ENCODE results near the gene LTF. TPM values are rescaled to one million over a fixed set of nuclear protein-coding genes. Genes with fewer than 3 reads are reported as not detected.
"Not testable (repeated sequence)": the region's sequence is repeated elsewhere in the genome, so short reads cannot be mapped to it uniquely, and the experiment has no call there.

Gene LTF
- total and polyA plus RNA-seq, 9 of the 15 experiments (the other 6 are each of a cell fraction or from before 2014, with no cell fraction given): 0.07 TPM; not detected in 8

- H3K27me3 ChIP-seq (ENCODE audit: control insufficient read depth in 2 of 2, insufficient read depth in 2 of 2, low read length in 2 of 2); in situ Hi-C loops (cut with MboI); H2AFZ ChIP-seq (ENCODE audit: low read depth, low read length); H3K36me3 ChIP-seq (ENCODE audit: control insufficient read depth, insufficient read depth, low read length); H3K9me1 ChIP-seq (ENCODE audit: control insufficient read depth, insufficient read depth, low read length); H3K4me2 ChIP-seq (ENCODE audit: insufficient read depth, low read length); CTCF ChIA-PET (ENCODE audit: low intra/inter-chr PET ratio); H3K4me3 ChIP-seq; ATAC-seq; H4K20me1 ChIP-seq (replicated peaks; ENCODE audit: control insufficient read depth, insufficient read depth, low read length); BruUV-seq (replicated peaks); FAIRE-seq; DNase-seq (ENCODE audit: extremely low read depth in 1 of 4, low spot score in 3 of 4); H3K9me3 ChIP-seq (replicated peaks; ENCODE audit: control insufficient read depth, insufficient read depth, low read depth, low read length); H3K79me2 ChIP-seq (ENCODE audit: control insufficient read depth, insufficient read depth, low read length); H3K9ac ChIP-seq (ENCODE audit: insufficient read depth in 1 of 2, low read depth in 2 of 2, low read length in 2 of 2); H3K27ac ChIP-seq (ENCODE audit: extremely low read depth, low read depth, low read length); intact Hi-C loops (cut with micrococcal nuclease): not testable (repeated sequence)
- WGBS (ENCODE audit: insufficient coverage, low coverage, missing lambda C conversion rate): 35% methylated on average over 1 of the region's 1 CpG
- TF ChIP-seq RBM25 (IDR thresholded peaks at IDR 0.05; ENCODE audit: low read depth, low read length, severe bottlenecking): peak; percentile 64
- TF ChIP-seq KDM1A (IDR thresholded peaks at IDR 0.05): 0 out of 4 replicates have a peak, but pooled peaks of 1 of the 2 experiments have one; percentile 28
- peak; percentile 71; the same call in 1 of the 2 replicates for TF ChIP-seq BCOR (IDR thresholded peaks at IDR 0.05)
- TF ChIP-seq ZNF146 (CRISPR knock-in tag; IDR thresholded peaks at IDR 0.05; ENCODE audit: unreplicated experiment): peak; percentile 96
- POLR2A ChIA-PET: interaction anchor here (0.6 kb wide), 1 partner anchor 12 kb away, joined by 3 read pairs; no protein-coding TSS in a partner anchor
- H3K4me1 ChIP-seq (replicated peaks in 1 of 2; ENCODE audit: control insufficient read depth in 2 of 2, insufficient read depth in 2 of 2, low read length in 2 of 2): peaks cover 3 to 19% of the 10 kb centered on the region in 2 experiments; a peak in 4 of 5 replicates
These were observed 33.8 kb downstream of the LTF start for GRCh38 chr3:46430879-46431278.

- no peak overlapping the region for H3K27ac ChIP-seq (ENCODE audit: extremely low read depth, low read depth, low read length)
- no peaks in the 10 kb centered on the region for H3K36me3 ChIP-seq (ENCODE audit: control insufficient read depth, insufficient read depth, low read length)
- no peak overlapping the region for H3K9ac ChIP-seq (ENCODE audit: insufficient read depth in 1 of 2, low read depth in 2 of 2, low read length in 2 of 2)
- in situ Hi-C loops (cut with MboI) (no loop called here), intact Hi-C loops (cut with micrococcal nuclease) (loop anchor here (5.0 kb wide), 3 partner anchors 57 to 352 kb away; partner anchors contain the start of gene CCR5)
- peaks cover 0 to 4% of the 10 kb centered on the region in 2 experiments; a peak in 1 of 5 replicates for H3K27me3 ChIP-seq (ENCODE audit: control insufficient read depth in 2 of 2, insufficient read depth in 2 of 2, low read length in 2 of 2)
- ATAC-seq (no peak), FAIRE-seq (no peak), DNase-seq (ENCODE audit: extremely low read depth in 1 of 4, low spot score in 3 of 4) (no peak)
- TF ChIP-seq TEAD1 (CRISPR knock-in tag; IDR thresholded peaks at IDR 0.05): no peak
- TF ChIP-seq USF2 (CRISPR knock-in tag; IDR thresholded peaks at IDR 0.05): no peak
- no peak for TF ChIP-seq ZNF41 (CRISPR knock-in tag; conservative IDR thresholded peaks at IDR 0.05)
- no peak for TF ChIP-seq STAG1 (CRISPR knock-in tag; IDR thresholded peaks at IDR 0.05; ENCODE audit: borderline replicate concordance)
- TF ChIP-seq NR2C2 (CRISPR knock-in tag; IDR thresholded peaks at IDR 0.05): no peak
- 0 out of 2 replicates have a peak, but pooled peaks have one; percentile 16 for TF ChIP-seq NR2C2 (tag; IDR thresholded peaks at IDR 0.05)
- 0 out of 2 replicates have a peak, but pooled peaks cover 2% of the 10 kb centered on the region for H3K9me3 ChIP-seq (replicated peaks; ENCODE audit: control insufficient read depth, insufficient read depth, low read depth, low read length)
- no TSS peak for BruUV-seq (replicated peaks)
- no peaks in the 10 kb centered on the region for H4K20me1 ChIP-seq (replicated peaks; ENCODE audit: control insufficient read depth, insufficient read depth, low read length)
- no peaks in the 10 kb centered on the region for H3K79me2 ChIP-seq (ENCODE audit: control insufficient read depth, insufficient read depth, low read length)
- H3K4me3 ChIP-seq: no peak overlapping the region
- WGBS (ENCODE audit: insufficient coverage, low coverage, missing lambda C conversion rate): 8% methylated on average over 5 of the region's 5 CpGs
- no peak overlapping the region for H2AFZ ChIP-seq (ENCODE audit: low read depth, low read length)
- peaks cover 3 to 19% of the 10 kb centered on the region in 2 experiments; a peak in 4 of 5 replicates for H3K4me1 ChIP-seq (replicated peaks in 1 of 2; ENCODE audit: control insufficient read depth in 2 of 2, insufficient read depth in 2 of 2, low read length in 2 of 2)
- H3K4me2 ChIP-seq (ENCODE audit: insufficient read depth, low read length): no peak overlapping the region
- CTCF ChIA-PET (ENCODE audit: low intra/inter-chr PET ratio): no interaction called here
- H3K9me1 ChIP-seq (ENCODE audit: control insufficient read depth, insufficient read depth, low read length): no peaks in the 10 kb centered on the region
- POLR2A ChIA-PET: interaction anchor here (0.6 kb wide), 1 partner anchor 557 kb away, joined by 3 read pairs; no protein-coding TSS in a partner anchor
These were observed 35.0 kb downstream of the LTF start for GRCh38 chr3:46429671-46430070.

All from K562 (cell line).